OCI-LY7 (cell line): ENCODE measurements around the gene PRCD. TPM values are rescaled to one million over a fixed set of nuclear protein-coding genes. Genes with fewer than 3 reads are reported as not detected.
"Not testable (repeated sequence)": the region's sequence is repeated elsewhere in the genome, so short reads cannot be mapped to it uniquely, and the experiment has no call there.

ENCODE experiments used
- BruUV-seq: library from RNA; stranded (reverse); fragments of 400-500 nt; replicated peaks from 2 replicates; lab custom pipeline; 2021; lab: Mats Ljungman, UMichigan
- CTCF ChIA-PET: fragments of 300-600 bp; sonication (Branson Sonifier 250); formaldehyde crosslinking; loops from one replicate; lab custom pipeline; 2022; ENCODE audit warnings: antibody characterized with exemption; ENCODE audit not compliant: unreplicated experiment; lab: Charles Lee
- POLR2A ChIA-PET: fragments of 300-600 bp; sonication (Branson Sonifier 250); formaldehyde crosslinking; loops from one replicate; lab custom pipeline; 2022; ENCODE audit warnings: antibody characterized with exemption; lab: Charles Lee
- DNase-seq: peaks from one replicate; pipeline ENCODE4 v3.0.0-alpha.2; 2015; ENCODE audit warnings: low spot score
- H2AFZ ChIP-seq: fragments of 200-600 bp; sonication (generic), shearing (Covaris generic); 2 replicates; pipeline ENCODE4 v1.6.1; 2014; ENCODE audit warnings: mild to moderate bottlenecking, antibody characterized with exemption, low read length, moderate library complexity
- H3K27ac ChIP-seq: fragments of 200-600 bp; sonication (generic); 2 replicates; pipeline ENCODE4 v1.5.1; 2014; ENCODE audit warnings: mixed run types, low read depth, mild to moderate bottlenecking, moderate library complexity, low read length, inconsistent platforms; ENCODE audit not compliant: poor library complexity, severe bottlenecking
- H3K36me3 ChIP-seq: fragments of 200-600 bp; sonication (generic); 2 replicates; pipeline ENCODE4 v1.6.1; 2014; ENCODE audit warnings: mild to moderate bottlenecking, antibody characterized with exemption, low read length, moderate library complexity, mixed read lengths; ENCODE audit not compliant: insufficient read depth
- H3K4me1 ChIP-seq: fragments of 200-600 bp; sonication (generic); 2 replicates; pipeline ENCODE4 v1.5.1; 2014; ENCODE audit warnings: mild to moderate bottlenecking, low read length; ENCODE audit not compliant: insufficient read depth, poor library complexity, severe bottlenecking
- H3K4me2 ChIP-seq: fragments of 200-600 bp; sonication (generic); 2 replicates; pipeline ENCODE4 v1.6.1; 2014; ENCODE audit warnings: mild to moderate bottlenecking, low read length
- H3K4me3 ChIP-seq: fragments of 200-600 bp; sonication (generic); 2 replicates; pipeline ENCODE4 v1.5.1; 2014; ENCODE audit warnings: mild to moderate bottlenecking, low read depth, low read length; ENCODE audit not compliant: poor library complexity, severe bottlenecking
- H3K79me2 ChIP-seq: fragments of 200-600 bp; sonication (generic); 2 replicates; pipeline ENCODE4 v1.6.1; 2016; ENCODE audit warnings: low read depth, mild to moderate bottlenecking, low read length, moderate library complexity, mixed read lengths; ENCODE audit not compliant: insufficient read depth
- H3K9me2 ChIP-seq: fragments of 200-600 bp; sonication (generic); 2 replicates; pipeline ENCODE4 v1.6.1; 2016; ENCODE audit warnings: mild to moderate bottlenecking, low read length, mixed read lengths; ENCODE audit not compliant: insufficient read depth
- H3K9me3 ChIP-seq: fragments of 200-600 bp; sonication (generic); 2 replicates; pipeline ENCODE4 v1.6.1; 2014; ENCODE audit warnings: mild to moderate bottlenecking, mixed run types, low read length, mixed read lengths
- H4K20me1 ChIP-seq: fragments of 200-600 bp; sonication (generic); 2 replicates; pipeline ENCODE4 v1.6.1; 2014; ENCODE audit warnings: mild to moderate bottlenecking, antibody characterized with exemption, low read length, moderate library complexity, mixed read lengths; ENCODE audit not compliant: insufficient read depth
- CTCF ChIP-seq: fragments of 200-600 bp; sonication (generic); conservative IDR thresholded peaks from 2 replicates; pipeline ENCODE4 v1.5.1; 2014; ENCODE audit warnings: mild to moderate bottlenecking, antibody characterized with exemption, low read length, moderate library complexity, mixed read lengths
- EZH2phosphoT487 ChIP-seq: fragments of 200-600 bp; sonication (generic); IDR thresholded peaks from 2 replicates; pipeline ENCODE4 v1.6.1; 2018; ENCODE audit warnings: low read depth, borderline replicate concordance, mild to moderate bottlenecking, mixed run types, antibody characterized with exemption, low read length, moderate library complexity, mixed read lengths
- intact Hi-C: fragments of 100-400 bp; cut with micrococcal nuclease; formaldehyde crosslinking; loops from one replicate; pipeline ENCODE4 v1.10.0; 2022; ENCODE audit not compliant: unreplicated experiment
- total RNA-seq, 2 experiments: library from RNA; depleted of rRNA in 1 of 2; stranded (reverse); fragments of >200 nt in 1 of 2; shearing (Covaris generic) in 1 of 2; gene quantifications; 2 replicates each; pipeline ENCODE4 v1.2.3, GENCODE V29; 2014 to 2022

Gene PRCD
- total RNA-seq, 2 experiments from 2014 or later, result 5.7 to 15.9 TPM

DNA sequence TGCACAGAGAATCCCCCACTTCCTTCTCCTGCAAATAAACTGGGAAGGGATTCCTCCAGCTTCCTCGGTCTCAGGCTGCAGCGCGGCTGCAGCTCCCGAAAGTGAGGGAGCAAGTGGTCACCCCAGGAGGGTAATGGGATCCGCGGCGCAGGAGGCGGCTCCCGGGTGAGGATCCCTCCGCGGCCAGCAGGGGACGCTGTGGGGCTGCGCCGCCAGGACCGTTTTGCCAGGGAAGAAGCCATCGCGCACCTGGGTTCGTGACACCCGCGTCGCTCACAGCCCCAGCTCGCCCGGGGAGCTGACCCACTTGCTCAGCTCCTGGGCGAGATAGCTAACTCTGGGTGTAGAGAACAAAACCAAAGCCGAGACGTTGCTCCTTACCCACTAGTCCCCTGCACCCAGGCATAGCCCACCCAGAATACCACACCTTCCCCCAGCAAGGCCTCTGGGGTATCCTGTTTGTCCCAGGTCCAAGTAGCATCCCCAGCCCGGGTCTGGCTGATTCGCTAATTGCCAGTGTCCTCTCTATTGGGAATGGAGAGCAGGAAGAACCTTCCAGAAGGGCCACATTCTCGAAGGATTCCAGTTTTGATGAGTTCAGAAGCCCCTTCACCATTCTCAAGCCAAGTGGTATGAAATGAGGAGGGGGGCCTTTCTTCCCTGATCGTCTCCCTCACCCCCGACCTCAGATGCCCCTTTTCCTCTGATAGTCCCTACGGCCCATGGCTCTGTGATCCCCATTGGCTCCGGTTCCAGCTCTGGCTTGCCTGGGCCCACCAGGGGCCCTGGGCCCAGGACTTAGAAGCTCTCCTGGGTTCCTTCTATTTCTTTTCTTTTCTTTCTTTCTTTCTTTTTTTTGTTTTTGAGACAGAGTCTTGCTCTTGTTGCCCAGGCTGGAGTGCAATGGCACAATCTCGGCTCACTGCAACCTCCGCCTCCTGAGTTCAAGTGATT lies 16.5 kb upstream of the PRCD start:
- TF ChIP-seq CTCF (peak; percentile 100), EZH2phosphoT487 (no peak)
- intact Hi-C loops, result loop anchor here (1.0 kb wide), 3 partner anchors 24 to 158 kb away; no protein-coding TSS in a partner anchor
- DNase-seq, result peak; percentile 85
- no TSS peak for BruUV-seq
- Histone ChIP-seq H3K4me2 (peak overlapping the region; percentile 33), H3K4me3 (no peak overlapping the region), H3K79me2 (no peaks in the 10 kb centered on the region), H3K4me1 (peaks cover 31% of the 10 kb centered on the region), H3K9me2 (no peaks in the 10 kb centered on the region), H3K27ac (no peak overlapping the region), H2AFZ (peak overlapping the region; percentile 39), H3K36me3 (no peaks in the 10 kb centered on the region), H3K9me3 (no peaks in the 10 kb centered on the region), H4K20me1 (no peaks in the 10 kb centered on the region)
- POLR2A ChIA-PET, result interaction anchor here (0.9 to 1.5 kb wide), 4 partner anchors 8 to 96 kb away, joined by 3 to 4 read pairs (median 3); no protein-coding TSS in a partner anchor
- CTCF ChIA-PET, result interaction anchor here (0.5 to 2.0 kb wide), 6 partner anchors 13 to 44 kb away, joined by 3 to 8 read pairs (median 4); no protein-coding TSS in a partner anchor

DNA sequence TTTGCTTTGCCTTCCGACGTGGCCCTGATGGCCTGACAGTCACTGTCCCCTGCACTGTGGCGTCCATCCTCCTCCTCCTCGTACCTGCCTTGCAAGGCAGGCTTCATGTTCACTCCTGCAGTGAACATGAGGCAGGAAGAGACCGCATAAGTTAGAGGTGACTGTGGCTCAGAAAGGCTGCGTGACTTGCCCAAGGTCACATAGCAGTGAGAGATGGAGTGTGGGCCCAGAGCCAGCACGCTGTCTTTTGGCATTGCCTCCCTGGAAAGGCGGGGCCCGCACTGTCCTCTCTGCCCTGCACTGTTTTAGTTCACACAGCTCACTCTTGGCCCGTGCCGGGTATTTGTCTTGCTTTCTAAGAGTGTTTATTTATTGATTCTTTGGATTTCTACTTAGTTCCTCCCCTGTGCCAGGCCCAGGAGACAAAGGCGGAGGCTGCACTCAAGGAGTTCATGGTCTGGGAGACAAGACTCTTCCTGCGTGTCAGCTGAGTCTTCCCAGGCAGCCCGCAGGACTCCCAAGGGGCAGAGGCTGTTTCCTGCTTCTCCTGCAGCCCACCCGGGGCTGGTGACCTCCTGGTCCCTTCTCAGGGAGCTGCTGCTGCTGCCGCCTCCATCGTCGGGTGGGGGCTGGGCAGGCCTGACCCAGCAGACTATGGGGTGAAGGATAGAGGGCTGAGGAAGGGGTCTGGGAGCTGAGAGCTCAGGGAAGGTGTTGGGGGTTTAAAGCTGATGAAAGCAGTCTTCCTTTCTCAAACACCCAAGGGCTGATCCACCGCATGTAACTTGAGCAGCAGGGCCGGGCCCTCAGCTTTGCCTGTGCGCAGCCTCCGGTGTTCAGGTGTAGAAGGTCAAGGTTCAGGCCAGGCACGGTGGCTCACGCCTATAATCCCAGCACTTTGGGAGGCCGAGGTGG lies 15.0 kb upstream of the PRCD start:
- Histone ChIP-seq H3K4me3 (no peak overlapping the region), H3K27ac (no peak overlapping the region), H3K4me2 (no peak overlapping the region), H3K79me2 (no peaks in the 10 kb centered on the region), H3K9me3 (no peaks in the 10 kb centered on the region), H2AFZ (no peak overlapping the region), H4K20me1 (no peaks in the 10 kb centered on the region), H3K9me2 (no peaks in the 10 kb centered on the region), H3K4me1 (peaks cover 46% of the 10 kb centered on the region), H3K36me3 (no peaks in the 10 kb centered on the region)
- intact Hi-C loops, result no loop called here
- TF ChIP-seq CTCF (no peak), EZH2phosphoT487 (no peak)
- CTCF ChIA-PET, result interaction anchor here (2.0 kb wide), 1 partner anchor 22 kb away, joined by 8 read pairs; no protein-coding TSS in a partner anchor
- DNase-seq, result no peak
- no TSS peak for BruUV-seq
- POLR2A ChIA-PET, result interaction anchor here (0.6 to 0.7 kb wide), 2 partner anchors 27 to 79 kb away, joined by 3 read pairs; no protein-coding TSS in a partner anchor

DNA sequence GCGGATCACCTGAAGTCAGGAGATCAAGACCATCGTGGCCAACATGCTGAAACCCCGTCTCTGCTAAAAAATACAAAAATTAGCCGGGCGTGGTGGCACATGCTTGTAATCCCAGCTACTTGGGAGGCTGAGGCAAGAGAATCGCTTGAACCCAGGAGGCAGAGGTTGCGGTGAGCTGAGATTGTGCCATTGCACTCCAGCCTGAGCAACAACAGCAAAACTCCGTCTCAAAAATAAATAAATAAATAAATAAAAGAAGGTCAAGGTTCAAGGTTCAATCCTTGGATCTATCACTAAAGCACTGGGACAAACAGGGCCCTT lies 14.4 kb upstream of the PRCD start:
- DNase-seq, H2AFZ ChIP-seq, H4K20me1 ChIP-seq, BruUV-seq, H3K9me3 ChIP-seq, POLR2A ChIA-PET, H3K4me3 ChIP-seq, H3K27ac ChIP-seq, H3K4me2 ChIP-seq, H3K79me2 ChIP-seq, H3K36me3 ChIP-seq, intact Hi-C loops, CTCF ChIA-PET, H3K9me2 ChIP-seq: not testable (repeated sequence)
- H3K4me1 ChIP-seq, result peaks cover 52% of the 10 kb centered on the region

DNA sequence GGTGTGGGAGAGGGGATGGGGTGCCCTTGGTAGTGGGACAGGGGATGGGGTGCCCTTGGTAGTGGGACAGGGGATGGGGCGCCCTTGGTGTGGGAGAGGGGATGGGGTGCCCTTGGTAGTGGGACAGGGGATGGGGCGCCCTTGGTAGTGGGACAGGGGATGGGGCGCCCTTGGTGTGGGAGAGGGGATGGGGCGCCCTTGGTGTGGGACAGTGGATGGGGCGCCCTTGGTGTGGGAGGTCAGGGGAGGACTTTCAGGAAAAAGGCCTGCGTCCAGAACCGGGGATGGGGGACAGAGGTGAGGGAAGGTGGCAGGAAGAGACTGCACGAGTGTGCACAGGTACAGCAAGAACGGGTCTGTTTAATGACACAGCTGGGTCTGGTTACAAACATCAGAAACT lies 12.8 kb upstream of the PRCD start:
- H3K4me2 ChIP-seq, result peak overlapping the region; percentile 84
- H3K36me3 ChIP-seq, H3K9me2 ChIP-seq, intact Hi-C loops, BruUV-seq, H3K9me3 ChIP-seq, DNase-seq, H4K20me1 ChIP-seq, H3K79me2 ChIP-seq: not testable (repeated sequence)
- peak overlapping the region; percentile 84; the same call in 1 of the 2 replicates for H2AFZ ChIP-seq
- peak overlapping the region; percentile 68 for H3K4me3 ChIP-seq
- POLR2A ChIA-PET, result interaction anchor here (0.9 to 3.3 kb wide), 4 partner anchors 25 to 145 kb away, joined by 3 to 53 read pairs (median 3); no protein-coding TSS in a partner anchor
- peak overlapping the region; percentile 94 for H3K27ac ChIP-seq
- H3K4me1 ChIP-seq, result peaks cover 52% of the 10 kb centered on the region
- CTCF ChIA-PET, result interaction anchor here (1.2 to 1.8 kb wide), 2 partner anchors 31 to 33 kb away, joined by 3 to 7 read pairs; no protein-coding TSS in a partner anchor
